ENCODE measurements around the gene GULP1.
A peak's percentile ranks its signal among the peaks of the same experiment; 100 is the strongest.
"Not testable (repeated sequence)": the region's sequence is repeated elsewhere in the genome, so short reads cannot be mapped to it uniquely, and the experiment has no call there.

Gene GULP1

GRCh38 chr2:188435115-188435514 is 143.4 kb downstream of the GULP1 start:
- FAIRE-seq: no peak

- no peak for FAIRE-seq
Observed at GRCh38 chr2:188437537-188437936, 145.9 kb downstream of the GULP1 start.

- no peak for FAIRE-seq
Observed at GRCh38 chr2:188439986-188440385, 148.3 kb downstream of the GULP1 start.

- no peak for FAIRE-seq
Observed at GRCh38 chr2:188440849-188441248, 149.2 kb downstream of the GULP1 start.

GRCh38 chr2:188441288-188441947 is 149.7 kb downstream of the GULP1 start:
- no peak for FAIRE-seq

GRCh38 chr2:188443207-188443606 is 151.5 kb downstream of the GULP1 start:
- FAIRE-seq: no peak

- FAIRE-seq: no peak
Observed at GRCh38 chr2:188444106-188444835, 152.6 kb downstream of the GULP1 start.

- FAIRE-seq: no peak
Observed at GRCh38 chr2:188449561-188449960, 157.9 kb downstream of the GULP1 start.

GRCh38 chr2:188449971-188450370 is 158.3 kb downstream of the GULP1 start:
- FAIRE-seq: peak; percentile 32

- FAIRE-seq: no peak
Observed at GRCh38 chr2:188450732-188451483, 159.2 kb downstream of the GULP1 start.

GRCh38 chr2:188452084-188452483 is 160.4 kb downstream of the GULP1 start:
- peak; percentile 9 for FAIRE-seq

GRCh38 chr2:188456114-188456909 is 164.6 kb downstream of the GULP1 start:
- FAIRE-seq: no peak

- FAIRE-seq: no peak
Observed at GRCh38 chr2:188459061-188459460, 167.4 kb downstream of the GULP1 start.

GRCh38 chr2:188466078-188466477 is 174.4 kb downstream of the GULP1 start:
- FAIRE-seq: not testable (repeated sequence)

GRCh38 chr2:188466761-188467160 is 175.1 kb downstream of the GULP1 start:
- no peak for FAIRE-seq

- no peak for FAIRE-seq
Observed at GRCh38 chr2:188471166-188471565, 179.5 kb downstream of the GULP1 start.

GRCh38 chr2:188473306-188473705 is 181.6 kb downstream of the GULP1 start:
- no peak for FAIRE-seq

GRCh38 chr2:188474316-188474715 is 182.6 kb downstream of the GULP1 start:
- no peak for FAIRE-seq

GRCh38 chr2:188475945-188476344 is 184.3 kb downstream of the GULP1 start:
- no peak for FAIRE-seq

- FAIRE-seq: no peak
Observed at GRCh38 chr2:188477564-188478103, 186.0 kb downstream of the GULP1 start.

GRCh38 chr2:188478724-188479123 is 187.1 kb downstream of the GULP1 start:
- FAIRE-seq: no peak

GRCh38 chr2:188481474-188481873 is 189.8 kb downstream of the GULP1 start:
- no peak for FAIRE-seq

- FAIRE-seq: no peak
Observed at GRCh38 chr2:188485496-188485895, 193.8 kb downstream of the GULP1 start.
